GM21390 (cell line): ENCODE measurements around the gene S1PR3.

Experiments used
- ATAC-seq: cut with Tn5 transposase; IDR thresholded peaks from one replicate; pipeline ENCODE4 v1.9.1; 2021; ENCODE audit not compliant: unreplicated experiment

S1PR3 gene

DNA sequence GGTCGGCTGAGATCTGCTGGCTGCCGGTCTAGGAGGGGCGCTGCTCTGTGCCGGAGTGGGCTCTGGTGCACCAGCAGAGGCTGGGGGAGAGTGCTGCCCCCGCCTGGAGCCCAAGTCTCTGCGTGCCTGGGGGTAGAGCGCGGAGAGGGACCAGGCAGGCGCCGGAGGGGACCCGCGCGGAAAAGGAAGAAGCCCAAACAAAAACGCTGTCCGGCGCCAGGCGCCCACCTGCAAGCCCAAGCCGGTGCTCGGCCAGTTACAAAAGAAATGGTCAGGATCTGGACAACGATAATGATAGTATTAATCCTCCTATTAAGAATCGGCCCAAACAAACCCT, 571 bp upstream of the S1PR3 start:
- no peak for ATAC-seq

DNA sequence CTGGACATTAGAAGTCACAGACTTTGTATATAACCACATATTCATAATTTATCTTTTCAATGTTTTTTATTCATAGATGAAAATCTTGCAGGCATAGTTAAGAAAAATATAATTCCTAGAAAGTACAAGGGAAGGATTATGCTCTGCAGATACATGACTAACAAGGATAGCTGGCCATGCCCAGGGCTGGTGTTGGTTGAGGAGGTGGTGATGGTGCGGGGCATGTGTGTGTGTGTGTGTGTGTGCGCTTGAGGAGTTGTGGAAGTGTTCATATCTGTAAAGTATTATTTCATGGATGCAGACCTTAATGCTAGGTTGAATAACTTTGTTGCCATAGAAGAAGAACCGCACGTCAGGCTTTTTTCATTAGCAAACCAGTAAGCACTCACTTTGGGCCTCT, 1.3 kb downstream of the S1PR3 start:
- ATAC-seq: no peak

DNA sequence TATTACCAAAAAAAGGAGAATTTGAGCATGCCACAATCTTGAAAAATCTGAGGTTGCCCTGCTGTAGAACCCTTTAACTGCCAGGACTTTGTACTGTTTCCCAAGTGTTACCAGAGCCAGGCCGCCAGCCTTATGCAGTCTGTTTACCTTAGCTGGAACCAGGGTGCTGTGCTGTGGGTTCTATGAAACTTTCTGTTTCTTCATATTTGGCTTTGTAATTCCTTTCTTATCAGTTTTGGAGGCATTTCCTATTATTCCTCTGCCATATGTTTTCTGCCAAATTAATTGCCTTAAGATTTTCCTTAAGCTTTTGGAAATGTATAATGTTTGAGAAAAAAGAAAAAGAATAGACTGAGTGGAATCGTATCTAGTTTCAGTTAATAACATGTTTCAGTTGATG, 2.1 kb downstream of the S1PR3 start:
- ATAC-seq: no peak

DNA sequence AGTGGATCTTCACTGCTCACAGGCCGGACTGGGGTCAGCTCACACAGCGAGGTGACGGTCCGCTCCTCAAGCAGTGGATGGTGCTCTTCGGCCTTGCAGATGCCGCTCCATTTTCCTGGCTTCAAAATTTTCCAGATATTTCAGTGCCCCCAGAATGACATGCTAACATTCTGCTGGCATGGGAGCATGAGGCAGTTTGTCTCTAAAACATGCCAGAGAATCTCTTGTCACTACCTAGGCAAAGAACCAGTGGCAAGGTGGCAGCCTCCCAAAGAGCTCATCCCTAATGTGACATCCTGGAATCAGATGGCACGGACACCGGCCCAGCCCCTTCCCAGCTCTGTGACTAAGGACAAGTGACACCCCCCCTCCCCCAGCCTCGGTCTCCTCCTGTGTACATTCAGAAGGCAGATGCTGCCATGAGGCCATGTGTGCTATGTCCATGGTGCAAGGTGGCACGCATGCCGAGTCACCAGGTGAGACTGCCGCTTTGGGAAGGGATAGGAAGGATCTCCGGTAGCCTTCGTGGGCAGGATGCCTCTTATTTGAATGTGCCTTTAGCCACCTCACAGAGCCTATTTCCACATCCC, 2.7 kb downstream of the S1PR3 start:
- no peak for ATAC-seq

DNA sequence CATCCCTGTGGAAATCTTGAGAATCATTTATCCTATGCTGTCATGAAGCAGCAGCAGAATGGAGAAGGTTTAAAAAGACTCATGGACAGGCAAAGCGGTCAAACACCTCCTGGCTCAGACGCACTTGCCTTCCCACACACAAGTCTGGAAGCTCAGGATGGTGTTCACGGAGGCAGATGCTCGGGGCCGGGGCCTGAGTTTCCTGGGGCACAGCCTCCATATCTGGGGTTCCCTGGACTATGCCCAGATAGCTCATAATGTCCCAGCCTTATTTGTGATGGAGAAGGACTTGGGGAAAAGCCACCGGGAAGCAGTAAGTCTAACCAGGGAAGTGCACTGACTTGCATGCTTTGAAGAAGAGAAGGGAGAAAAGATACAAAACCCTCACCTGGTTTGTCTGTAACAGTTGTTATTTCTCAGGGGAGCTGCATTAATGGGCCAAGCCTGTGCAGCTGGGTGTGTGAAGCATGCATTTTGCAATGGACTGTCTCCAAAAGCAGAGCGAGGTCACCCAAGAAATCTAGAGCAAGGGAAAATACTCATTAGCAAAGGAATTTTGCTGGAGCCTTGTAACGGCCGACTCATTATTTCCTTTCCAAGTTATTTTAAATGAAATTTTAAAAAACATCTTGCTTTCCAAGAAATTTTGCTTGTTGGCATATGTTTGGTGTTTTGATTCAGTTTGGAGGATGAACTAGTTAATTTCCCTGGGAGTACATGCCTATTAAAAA, 3.4 kb downstream of the S1PR3 start:
- no peak for ATAC-seq

DNA sequence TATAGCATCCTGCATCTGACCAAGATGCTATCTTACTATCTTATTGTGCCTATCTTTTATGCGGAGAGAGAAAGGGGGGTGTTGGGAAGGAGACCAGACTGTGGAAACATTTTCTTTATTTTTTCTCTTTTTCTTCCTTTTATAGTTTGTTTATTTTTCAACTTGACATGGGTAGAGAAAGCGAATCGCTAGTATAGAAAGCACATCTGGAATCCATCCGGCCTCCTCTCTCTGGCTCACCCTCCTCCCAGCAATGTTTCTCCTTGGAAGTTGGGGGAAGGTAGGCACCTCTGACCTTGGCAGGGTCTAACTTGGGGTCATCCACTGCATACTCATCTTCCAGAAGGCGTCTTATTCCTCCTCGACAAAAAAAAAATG, 3.9 kb downstream of the S1PR3 start:
- ATAC-seq: no peak

DNA sequence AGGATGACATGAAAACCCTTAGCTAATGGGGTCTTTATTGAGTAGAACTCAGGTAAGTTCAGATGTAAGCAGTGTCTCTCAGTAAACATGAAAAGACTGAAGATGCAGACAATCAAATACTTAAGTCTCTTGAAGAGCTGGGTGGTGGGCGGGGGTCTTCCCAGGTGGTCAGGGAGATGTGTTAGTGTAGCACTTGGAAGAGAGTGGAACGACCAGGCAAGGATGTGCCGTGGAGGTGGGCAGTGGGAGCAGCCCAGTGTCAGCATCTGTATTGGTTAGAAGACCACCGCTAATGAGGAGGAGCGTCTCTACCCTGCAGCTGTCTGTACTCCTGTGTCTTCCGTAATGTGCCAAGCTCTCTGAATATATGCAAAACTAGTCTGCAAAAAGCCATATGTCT, 4.4 kb downstream of the S1PR3 start:
- no peak for ATAC-seq

- no peak for ATAC-seq
These were observed 5.0 kb downstream of the S1PR3 start for GRCh38 chr9:88996046-88996920.

GRCh38 chr9:88996921-88997235, 5.6 kb downstream of the S1PR3 start:
- no peak for ATAC-seq

- ATAC-seq: no peak
These were observed 6.4 kb downstream of the S1PR3 start for GRCh38 chr9:88997646-88998045.

GRCh38 chr9:88998503-88998902, 7.2 kb downstream of the S1PR3 start:
- ATAC-seq: no peak

DNA sequence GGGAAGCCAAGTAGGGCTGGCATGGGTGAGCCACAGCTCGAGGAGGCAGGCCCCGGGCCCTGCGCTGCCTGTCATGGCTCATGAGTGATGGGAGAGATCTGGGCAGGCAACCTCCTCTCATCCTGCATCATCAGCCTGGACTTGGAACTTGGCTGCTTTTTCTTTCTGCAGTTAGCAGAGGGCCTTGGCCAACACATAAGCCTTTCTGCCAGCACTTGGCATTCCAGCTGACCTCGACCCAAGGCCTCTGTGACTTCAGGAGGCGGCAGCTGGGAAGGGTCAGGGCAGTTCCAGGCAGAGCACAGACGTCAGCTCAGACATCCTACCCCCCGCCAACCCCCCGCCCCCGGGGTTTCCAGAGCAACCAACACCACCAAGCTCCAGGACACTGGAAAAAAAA, 7.6 kb downstream of the S1PR3 start:
- ATAC-seq: no peak

GRCh38 chr9:89000371-89000781, 9.1 kb downstream of the S1PR3 start:
- ATAC-seq: no peak

DNA sequence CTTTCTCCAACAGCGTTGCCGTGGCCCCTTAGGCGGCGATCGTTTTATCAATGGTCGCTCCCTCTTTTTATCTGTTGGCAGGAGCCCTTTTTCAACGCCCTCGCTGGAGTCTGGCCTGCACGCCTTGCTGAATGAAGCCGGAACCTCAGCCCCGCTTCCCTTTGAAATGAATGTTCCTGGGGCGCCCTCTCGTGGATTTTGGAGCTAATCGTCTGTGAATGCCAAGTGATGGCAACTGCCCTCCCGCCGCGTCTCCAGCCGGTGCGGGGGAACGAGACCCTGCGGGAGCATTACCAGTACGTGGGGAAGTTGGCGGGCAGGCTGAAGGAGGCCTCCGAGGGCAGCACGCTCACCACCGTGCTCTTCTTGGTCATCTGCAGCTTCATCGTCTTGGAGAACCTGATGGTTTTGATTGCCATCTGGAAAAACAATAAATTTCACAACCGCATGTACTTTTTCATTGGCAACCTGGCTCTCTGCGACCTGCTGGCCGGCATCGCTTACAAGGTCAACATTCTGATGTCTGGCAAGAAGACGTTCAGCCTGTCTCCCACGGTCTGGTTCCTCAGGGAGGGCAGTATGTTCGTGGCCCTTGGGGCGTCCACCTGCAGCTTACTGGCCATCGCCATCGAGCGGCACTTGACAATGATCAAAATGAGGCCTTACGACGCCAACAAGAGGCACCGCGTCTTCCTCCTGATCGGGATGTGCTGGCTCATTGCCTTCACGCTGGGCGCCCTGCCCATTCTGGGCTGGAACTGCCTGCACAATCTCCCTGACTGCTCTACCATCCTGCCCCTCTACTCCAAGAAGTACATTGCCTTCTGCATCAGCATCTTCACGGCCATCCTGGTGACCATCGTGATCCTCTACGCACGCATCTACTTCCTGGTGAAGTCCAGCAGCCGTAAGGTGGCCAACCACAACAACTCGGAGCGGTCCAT, 10.0 kb downstream of the S1PR3 start:
- peak; percentile 84 for ATAC-seq

GRCh38 chr9:89001917-89002540, 10.8 kb downstream of the S1PR3 start:
- no peak for ATAC-seq

GRCh38 chr9:89002987-89003386, 11.7 kb downstream of the S1PR3 start:
- no peak for ATAC-seq

- ATAC-seq: no peak
These were observed 14.1 kb downstream of the S1PR3 start for GRCh38 chr9:89005323-89005722.

GRCh38 chr9:89006267-89006666, 15.0 kb downstream of the S1PR3 start:
- no peak for ATAC-seq

DNA sequence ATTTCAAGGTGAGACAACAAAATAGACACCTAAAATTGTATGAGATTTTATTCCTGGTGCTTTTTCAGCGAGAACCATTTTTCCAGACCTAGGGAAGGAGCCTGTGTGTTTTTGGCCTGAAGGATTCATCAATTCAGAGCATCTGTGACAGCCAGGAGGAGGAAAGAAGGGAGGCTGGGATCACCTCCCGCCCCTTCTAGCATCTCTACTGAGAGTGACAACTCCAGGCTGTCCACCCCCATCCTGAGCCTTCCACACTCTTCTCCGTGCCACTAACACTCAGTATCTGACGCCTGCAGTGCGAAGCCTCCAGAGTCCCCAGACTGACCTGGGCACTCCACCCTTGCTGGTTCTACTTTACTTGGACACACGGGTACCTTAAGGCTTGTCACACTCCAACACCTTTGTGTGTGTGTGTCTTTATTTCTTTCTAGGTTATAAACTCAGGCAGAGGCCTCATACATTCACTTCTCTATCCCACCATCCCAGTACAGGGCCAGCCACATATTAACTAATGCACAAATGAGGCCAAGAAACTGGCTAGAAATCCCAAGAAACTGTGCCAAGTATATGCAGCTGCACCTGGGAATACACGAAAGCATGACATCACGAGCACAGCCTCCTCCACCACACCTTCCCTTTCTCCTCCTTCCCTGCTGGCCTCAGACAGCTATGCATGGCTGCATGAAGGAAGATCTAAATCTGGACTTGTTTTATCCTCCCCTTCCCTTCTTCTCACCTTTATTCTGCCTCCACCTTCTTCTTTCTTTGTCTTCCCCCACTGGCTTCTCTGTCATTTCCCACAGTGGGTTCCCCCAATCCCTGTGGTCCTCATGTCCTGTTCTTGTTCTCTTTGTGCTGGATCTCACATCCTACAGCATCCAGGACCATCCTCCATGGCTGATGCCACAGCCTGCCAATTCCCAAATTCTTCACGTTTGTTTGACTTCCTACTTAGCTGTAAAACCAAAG, 16.0 kb downstream of the S1PR3 start:
- ATAC-seq: no peak
